Right lobe of liver (tissue), 4 donors: ENCODE data around the gene NUDT11.

Experiments
- POLR2A ChIP-seq: fragments of 450-650 bp; IDR thresholded peaks from one replicate; pipeline ENCODE4 v1.6.1; 2017; ENCODE audit warnings: antibody characterized with exemption, mild to moderate bottlenecking
- TF ChIP-seq, protein P1 (sequence below), 4 donors: fragments of 200-600 bp in 3 of 4; fragments of 450-650 bp in 1 of 4; IDR thresholded peaks; one replicate each; pipeline versions ENCODE4 v1.5.1 to v1.8.0; 2016 to 2022; ENCODE audit warnings: antibody characterized with exemption in 4 of 4, mild to moderate bottlenecking in 2 of 4
- donor health status: DM: no; HTN: no; CAD: no.
- donor health status: DM: no; HTN: no; CAD: no.
- donor health status: DM: no; HTN: yes; CAD: no.

DNA sequence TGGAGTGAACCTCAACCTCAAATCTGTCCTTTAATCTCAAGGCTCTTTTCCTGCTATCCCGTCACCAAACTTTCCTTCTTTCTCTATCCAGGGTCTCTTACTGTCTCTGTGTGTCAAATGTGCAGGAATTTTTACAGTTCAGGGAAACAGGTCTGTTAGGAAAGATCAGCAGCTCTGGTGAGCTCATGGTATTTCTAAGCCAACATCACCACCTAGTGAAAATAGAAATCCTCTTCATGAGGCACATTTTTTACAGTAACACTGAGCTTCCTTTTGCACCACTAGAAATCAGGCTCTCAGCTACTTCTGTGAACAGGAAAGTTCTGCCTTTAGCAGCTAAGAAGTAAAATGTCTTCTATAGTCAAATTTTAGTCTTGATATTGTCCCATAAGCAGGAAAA is 39.6 kb downstream of the NUDT11 start:
- TF ChIP-seq, protein P1, sequence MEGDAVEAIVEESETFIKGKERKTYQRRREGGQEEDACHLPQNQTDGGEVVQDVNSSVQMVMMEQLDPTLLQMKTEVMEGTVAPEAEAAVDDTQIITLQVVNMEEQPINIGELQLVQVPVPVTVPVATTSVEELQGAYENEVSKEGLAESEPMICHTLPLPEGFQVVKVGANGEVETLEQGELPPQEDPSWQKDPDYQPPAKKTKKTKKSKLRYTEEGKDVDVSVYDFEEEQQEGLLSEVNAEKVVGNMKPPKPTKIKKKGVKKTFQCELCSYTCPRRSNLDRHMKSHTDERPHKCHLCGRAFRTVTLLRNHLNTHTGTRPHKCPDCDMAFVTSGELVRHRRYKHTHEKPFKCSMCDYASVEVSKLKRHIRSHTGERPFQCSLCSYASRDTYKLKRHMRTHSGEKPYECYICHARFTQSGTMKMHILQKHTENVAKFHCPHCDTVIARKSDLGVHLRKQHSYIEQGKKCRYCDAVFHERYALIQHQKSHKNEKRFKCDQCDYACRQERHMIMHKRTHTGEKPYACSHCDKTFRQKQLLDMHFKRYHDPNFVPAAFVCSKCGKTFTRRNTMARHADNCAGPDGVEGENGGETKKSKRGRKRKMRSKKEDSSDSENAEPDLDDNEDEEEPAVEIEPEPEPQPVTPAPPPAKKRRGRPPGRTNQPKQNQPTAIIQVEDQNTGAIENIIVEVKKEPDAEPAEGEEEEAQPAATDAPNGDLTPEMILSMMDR (IDR thresholded peaks at IDR 0.05), result no peak
- no peak for TF ChIP-seq POLR2A
